Nephron progenitor cell (in vitro differentiated cells): ENCODE data around the gene PRRT2.

Experiments
- DNase-seq: peaks from one replicate; pipeline ENCODE4 v3.0.0; 2021
- H3K27ac Mint-ChIP-seq: 2 replicates; pipeline ENCODE4 v1.8.0; 2021; ENCODE audit warnings: mild to moderate bottlenecking, moderate library complexity, mixed read lengths
- H3K27me3 Mint-ChIP-seq: 2 replicates; pipeline ENCODE4 v1.8.0; 2021; ENCODE audit warnings: mild to moderate bottlenecking, low read depth, mixed read lengths; ENCODE audit not compliant: poor library complexity
- H3K36me3 Mint-ChIP-seq: 2 replicates; pipeline ENCODE4 v1.8.0; 2021; ENCODE audit warnings: low read depth, mixed read lengths
- H3K4me1 Mint-ChIP-seq: 2 replicates; pipeline ENCODE4 v1.8.0; 2021; ENCODE audit warnings: mixed read lengths
- H3K4me3 Mint-ChIP-seq: 2 replicates; pipeline ENCODE4 v1.8.0; 2021; ENCODE audit warnings: mild to moderate bottlenecking, moderate library complexity, mixed read lengths
- H3K9me3 Mint-ChIP-seq: 2 replicates; pipeline ENCODE4 v1.8.0; 2021; ENCODE audit warnings: mild to moderate bottlenecking, moderate library complexity, mixed read lengths
- TF ChIP-seq, protein P1 (sequence below): fragments of 200-600 bp; sonication (generic); IDR thresholded peaks from 2 replicates; pipeline ENCODE4 v1.5.0; 2021; ENCODE audit warnings: antibody characterized with exemption

The PRRT2 gene

DNA sequence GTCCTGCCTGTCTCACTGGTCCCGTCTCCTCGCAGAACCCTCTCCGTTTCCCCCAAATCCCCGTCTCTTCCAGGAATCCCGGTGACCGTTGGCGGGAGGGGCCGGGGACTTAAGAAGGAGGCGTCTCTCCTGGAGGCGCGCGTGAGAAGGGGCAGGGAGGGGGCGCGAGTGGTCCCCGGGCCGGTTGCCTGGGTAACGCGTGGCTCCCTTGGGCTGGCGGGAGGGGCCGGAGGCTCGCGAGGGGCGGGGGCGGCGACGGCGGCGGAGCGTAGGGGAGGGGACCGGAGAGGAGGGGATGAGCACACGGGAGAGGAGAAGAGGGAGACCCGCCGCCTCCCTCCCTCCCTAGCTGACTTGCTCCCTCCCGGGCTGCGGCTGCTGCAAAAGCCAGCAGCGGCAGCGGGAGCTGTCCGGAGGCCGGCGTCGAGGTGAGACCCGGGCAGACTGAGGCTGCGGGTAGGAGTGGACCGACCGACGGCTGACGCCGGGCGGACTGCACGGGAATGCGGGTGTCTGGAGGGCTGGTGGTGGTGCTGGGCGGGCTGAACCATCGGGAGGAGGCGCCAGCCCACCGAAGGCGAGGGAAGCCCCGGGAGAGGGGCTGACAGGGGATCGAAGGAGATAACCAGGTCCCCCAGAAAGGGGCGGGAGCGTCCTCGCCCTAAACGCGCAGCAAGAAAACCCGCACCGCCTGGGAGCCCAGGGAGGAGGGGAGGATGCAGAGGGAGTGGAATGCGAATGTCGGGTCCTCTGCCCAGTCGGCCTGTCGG, at the start of gene PRRT2:
Gene PRRT2 (plus strand): TSS at position 298 of the 770 bp plus-strand sequence. CDS start 862 bp downstream, outside the sequence.
- peak; percentile 88 for DNase-seq
- Mint-ChIP-seq H3K27me3 (no peaks in the 10 kb centered on the region), H3K27ac (peak within 1 kb of the TSS; percentile 99), H3K36me3 (peaks cover 5% of the 10 kb centered on the region), H3K9me3 (no peaks in the 10 kb centered on the region), H3K4me3 (peak within 1 kb of the TSS; percentile 93), H3K4me1 (peaks cover 87% of the 10 kb centered on the region)
- TF ChIP-seq, protein P1, sequence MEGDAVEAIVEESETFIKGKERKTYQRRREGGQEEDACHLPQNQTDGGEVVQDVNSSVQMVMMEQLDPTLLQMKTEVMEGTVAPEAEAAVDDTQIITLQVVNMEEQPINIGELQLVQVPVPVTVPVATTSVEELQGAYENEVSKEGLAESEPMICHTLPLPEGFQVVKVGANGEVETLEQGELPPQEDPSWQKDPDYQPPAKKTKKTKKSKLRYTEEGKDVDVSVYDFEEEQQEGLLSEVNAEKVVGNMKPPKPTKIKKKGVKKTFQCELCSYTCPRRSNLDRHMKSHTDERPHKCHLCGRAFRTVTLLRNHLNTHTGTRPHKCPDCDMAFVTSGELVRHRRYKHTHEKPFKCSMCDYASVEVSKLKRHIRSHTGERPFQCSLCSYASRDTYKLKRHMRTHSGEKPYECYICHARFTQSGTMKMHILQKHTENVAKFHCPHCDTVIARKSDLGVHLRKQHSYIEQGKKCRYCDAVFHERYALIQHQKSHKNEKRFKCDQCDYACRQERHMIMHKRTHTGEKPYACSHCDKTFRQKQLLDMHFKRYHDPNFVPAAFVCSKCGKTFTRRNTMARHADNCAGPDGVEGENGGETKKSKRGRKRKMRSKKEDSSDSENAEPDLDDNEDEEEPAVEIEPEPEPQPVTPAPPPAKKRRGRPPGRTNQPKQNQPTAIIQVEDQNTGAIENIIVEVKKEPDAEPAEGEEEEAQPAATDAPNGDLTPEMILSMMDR, result no peak

DNA sequence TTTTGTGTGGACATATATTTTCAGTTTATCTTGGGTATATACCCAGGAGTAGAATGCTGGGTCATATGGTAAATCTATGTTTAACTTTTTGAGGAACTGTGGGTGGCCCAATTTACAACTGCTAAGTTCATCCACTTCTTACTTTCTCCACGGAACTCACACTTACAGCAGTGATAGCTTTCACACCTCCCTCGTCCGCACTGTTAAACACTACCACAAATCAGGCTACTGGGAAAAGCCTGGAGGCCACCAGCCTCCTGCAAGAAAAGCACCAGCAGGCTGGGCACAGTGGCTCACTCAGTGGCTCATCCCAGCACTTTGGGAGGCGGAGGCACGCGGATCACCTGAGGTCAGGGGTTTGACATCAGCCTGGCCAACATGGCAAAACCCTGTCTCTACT, 48.7 kb upstream of the PRRT2 start:
- peaks cover 22% of the 10 kb centered on the region for H3K4me1 Mint-ChIP-seq
- TF ChIP-seq, protein P1, result no peak
- H3K4me3 Mint-ChIP-seq, result no peak overlapping the region
- H3K27ac Mint-ChIP-seq, result no peak overlapping the region
- DNase-seq, result no peak
- no peaks in the 10 kb centered on the region for H3K36me3 Mint-ChIP-seq
- H3K27me3 Mint-ChIP-seq, result peaks cover 46% of the 10 kb centered on the region
- H3K9me3 Mint-ChIP-seq, result no peaks in the 10 kb centered on the region

DNA sequence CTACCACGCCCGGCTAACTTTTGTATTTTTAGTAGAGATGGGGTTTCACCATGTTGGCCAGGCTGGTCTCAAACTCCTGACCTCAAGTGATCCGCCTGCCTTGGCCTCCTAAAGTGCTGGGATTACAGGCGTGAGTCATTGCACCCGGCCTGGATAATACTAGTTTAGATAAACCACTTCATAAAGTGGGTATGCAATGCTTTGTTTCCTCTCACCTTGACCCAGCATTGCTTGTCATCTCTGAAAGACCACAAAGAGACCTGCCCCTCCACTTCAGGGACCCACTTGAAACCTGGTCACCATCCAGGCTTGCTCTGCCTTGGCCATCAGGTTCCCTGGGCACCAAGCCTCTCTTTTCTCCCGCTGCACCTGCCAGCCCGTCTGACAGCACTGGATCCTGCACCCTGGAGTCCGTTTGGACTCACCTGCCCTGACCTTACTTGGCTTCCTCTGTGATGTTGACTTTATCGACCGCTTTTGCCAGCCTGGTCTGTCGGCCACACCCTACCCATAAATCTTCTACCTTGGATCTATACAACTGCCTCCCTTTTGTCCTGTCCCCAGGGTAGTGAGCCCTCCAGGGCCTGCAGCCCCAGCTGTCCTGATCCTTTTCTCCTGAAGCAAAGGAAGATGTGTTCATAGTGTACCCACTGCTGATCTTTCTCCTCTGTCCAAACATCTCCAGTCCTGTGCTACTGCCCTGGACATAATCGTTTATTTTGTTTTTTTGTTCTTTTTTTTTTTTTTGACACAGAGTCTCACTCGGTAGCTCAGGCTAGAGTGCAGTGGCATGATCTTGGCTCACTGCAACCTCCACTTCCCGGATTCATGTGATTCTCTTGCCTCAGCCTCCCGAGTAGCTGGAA, 46.6 kb upstream of the PRRT2 start:
- H3K4me1 Mint-ChIP-seq, result peaks cover 22% of the 10 kb centered on the region
- peaks cover 38% of the 10 kb centered on the region for H3K27me3 Mint-ChIP-seq
- H3K27ac Mint-ChIP-seq, result no peak overlapping the region
- no peak for DNase-seq
- no peaks in the 10 kb centered on the region for H3K36me3 Mint-ChIP-seq
- no peak overlapping the region for H3K4me3 Mint-ChIP-seq
- no peaks in the 10 kb centered on the region for H3K9me3 Mint-ChIP-seq
- TF ChIP-seq, protein P1, result no peak

DNA sequence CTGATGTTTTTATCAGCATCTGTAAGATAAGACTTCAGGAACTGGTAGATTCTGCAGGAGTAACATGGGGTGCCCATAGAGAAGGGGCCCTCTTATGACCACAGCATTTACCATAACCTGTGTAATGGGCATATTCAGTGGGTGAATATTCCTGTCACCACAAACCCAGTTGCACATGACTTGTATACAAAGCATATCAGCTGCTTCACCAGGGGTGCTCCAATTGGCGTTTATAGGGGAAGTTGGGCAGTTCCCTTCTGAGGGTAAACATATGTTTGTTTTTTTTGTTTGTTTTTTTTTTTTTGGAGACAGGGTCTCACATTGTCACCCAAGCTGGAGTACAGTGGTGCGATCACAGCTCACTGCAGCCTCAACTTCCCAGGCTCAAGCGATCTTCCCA, 45.4 kb upstream of the PRRT2 start:
- H3K9me3 Mint-ChIP-seq, result no peaks in the 10 kb centered on the region
- no peak for DNase-seq
- H3K4me1 Mint-ChIP-seq, result peaks cover 14% of the 10 kb centered on the region
- H3K27ac Mint-ChIP-seq, result no peak overlapping the region
- H3K4me3 Mint-ChIP-seq, result no peak overlapping the region
- H3K27me3 Mint-ChIP-seq, result peaks cover 31% of the 10 kb centered on the region
- H3K36me3 Mint-ChIP-seq, result no peaks in the 10 kb centered on the region
- TF ChIP-seq, protein P1, result no peak

DNA sequence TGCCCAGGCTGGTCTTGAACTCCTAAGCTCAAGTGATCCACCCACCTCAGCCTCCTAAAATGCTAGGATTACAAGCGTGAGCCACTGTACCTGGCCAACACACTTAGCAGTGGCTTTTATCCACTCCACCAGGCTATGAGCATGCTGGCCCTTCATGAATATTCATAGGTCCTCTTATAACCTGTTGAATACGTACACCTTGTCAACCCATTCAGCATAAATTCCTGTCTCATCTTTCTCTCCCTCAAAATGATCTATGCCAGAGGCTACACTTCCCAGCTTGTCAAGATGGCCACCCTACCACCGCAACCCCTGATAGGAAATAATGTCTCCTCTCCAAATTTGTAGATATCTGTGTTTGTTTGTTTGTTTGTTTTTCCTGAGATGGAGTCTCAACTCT, 44.9 kb upstream of the PRRT2 start:
- no peak for DNase-seq
- H3K36me3 Mint-ChIP-seq, result no peaks in the 10 kb centered on the region
- H3K4me1 Mint-ChIP-seq, result peaks cover 14% of the 10 kb centered on the region
- H3K27me3 Mint-ChIP-seq, result peaks cover 31% of the 10 kb centered on the region
- no peak overlapping the region for H3K27ac Mint-ChIP-seq
- H3K9me3 Mint-ChIP-seq, result no peaks in the 10 kb centered on the region
- TF ChIP-seq, protein P1, result no peak
- no peak overlapping the region for H3K4me3 Mint-ChIP-seq
